Right cardiac atrium (tissue), 5 donors: ENCODE measurements around the gene DPYD. TPM values are rescaled to one million over a fixed set of nuclear protein-coding genes. Genes with fewer than 3 reads are reported as not detected.

ENCODE experiments used
- ATAC-seq, 2 donors: fragments of 200-7000 bp; cut with Tn5 transposase; one replicate each; pipeline versions ENCODE4 v1.8.0 to v1.9.1; 2020; ENCODE audit warnings: moderate library complexity in 2 of 2, mild to moderate bottlenecking in 1 of 2
- DNase-seq, 3 donors: peaks; one replicate each; pipeline ENCODE4 v3.0.0-alpha.2; 2020
- H3K27ac ChIP-seq: one replicate; pipeline ENCODE4 v1.5.1; 2013; ENCODE audit warnings: mild to moderate bottlenecking, low read length, control low read depth, moderate library complexity
- H3K27me3 ChIP-seq: one replicate; pipeline ENCODE4 v1.6.1; 2013; ENCODE audit not compliant: control insufficient read depth, insufficient read depth
- H3K4me1 ChIP-seq: one replicate; pipeline ENCODE4 v1.6.1; 2013; ENCODE audit warnings: low read length; ENCODE audit not compliant: control insufficient read depth, insufficient read depth
- H3K4me3 ChIP-seq: one replicate; pipeline ENCODE4 v1.5.1; 2013; ENCODE audit warnings: low read length, control low read depth
- H3K9me3 ChIP-seq: one replicate; pipeline ENCODE4 v1.6.1; 2013; ENCODE audit warnings: low read length; ENCODE audit not compliant: control insufficient read depth
- WGBS: extraction: QIAGEN DNeasy Blood & Tissue Kit; methylation state at CpG from one replicate; pipeline ENCODE4 v1.1.7; 2013; 5-methylcytosine and 5-hydroxymethylcytosine counted together
- intact Hi-C, 4 donors: fragments of 100-400 bp; cut with DNase I; formaldehyde crosslinking; loops; one replicate each; pipeline versions ENCODE4 v1.11.0 to v1.14.0; 2022 to 2023
- polyA plus RNA-seq: library from polyadenylated mRNA; stranded (reverse); fragments of 200-250 nt; gene quantifications from one replicate; pipeline ENCODE4 v1.2.3, GENCODE V29; 2013
- total RNA-seq, 4 donors: library from RNA; stranded (reverse); fragmentation: NEBNext Ultra II Directional; extraction: Animal tissue kit (Norgen Biotek cat#: 25700); gene quantifications; one replicate each; pipeline ENCODE4 v1.2.1, GENCODE V29; 2021
- donor health status: healthy with polysubstance abuse.
- donor health status: DM: no; HTN: yes; CAD: no.
- donor health status: DM: no; HTN: no; CAD: no.
- donor health status: DM: no; HTN: yes; CAD: no; lungs with severe emphysema.
- donor health status: DM: yes; HTN: yes; CAD: no.

DPYD gene
- total and polyA plus RNA-seq, 5 donors: 5.2 to 15.7 (median 15.4) TPM

DNA sequence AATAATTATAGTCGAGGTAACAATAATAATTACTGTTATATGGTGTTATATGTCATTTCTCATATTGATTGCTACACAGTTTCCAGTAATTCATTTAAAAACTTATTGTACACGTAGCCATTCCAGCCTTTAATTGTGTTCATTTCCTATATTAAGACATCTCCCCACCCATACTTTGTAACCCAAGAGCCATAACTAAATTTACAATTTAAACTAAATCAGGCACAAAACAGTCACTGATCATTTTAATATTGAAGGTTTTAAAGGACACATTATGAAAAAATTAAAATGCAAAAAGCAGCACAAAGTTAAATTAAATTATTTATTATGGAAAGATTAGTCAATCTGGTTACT lies 487.0 kb downstream of the DPYD start:
- Histone ChIP-seq H3K4me3 (no peak overlapping the region), H3K4me1 (no peaks in the 10 kb centered on the region), H3K27ac (no peak overlapping the region), H3K27me3 (no peaks in the 10 kb centered on the region), H3K9me3 (no peaks in the 10 kb centered on the region)
- ATAC-seq (no peak), DNase-seq (no peak)
- WGBS: 58% methylated on average over 2 of the region's 2 CpGs
- intact Hi-C loops: no loop called here

DNA sequence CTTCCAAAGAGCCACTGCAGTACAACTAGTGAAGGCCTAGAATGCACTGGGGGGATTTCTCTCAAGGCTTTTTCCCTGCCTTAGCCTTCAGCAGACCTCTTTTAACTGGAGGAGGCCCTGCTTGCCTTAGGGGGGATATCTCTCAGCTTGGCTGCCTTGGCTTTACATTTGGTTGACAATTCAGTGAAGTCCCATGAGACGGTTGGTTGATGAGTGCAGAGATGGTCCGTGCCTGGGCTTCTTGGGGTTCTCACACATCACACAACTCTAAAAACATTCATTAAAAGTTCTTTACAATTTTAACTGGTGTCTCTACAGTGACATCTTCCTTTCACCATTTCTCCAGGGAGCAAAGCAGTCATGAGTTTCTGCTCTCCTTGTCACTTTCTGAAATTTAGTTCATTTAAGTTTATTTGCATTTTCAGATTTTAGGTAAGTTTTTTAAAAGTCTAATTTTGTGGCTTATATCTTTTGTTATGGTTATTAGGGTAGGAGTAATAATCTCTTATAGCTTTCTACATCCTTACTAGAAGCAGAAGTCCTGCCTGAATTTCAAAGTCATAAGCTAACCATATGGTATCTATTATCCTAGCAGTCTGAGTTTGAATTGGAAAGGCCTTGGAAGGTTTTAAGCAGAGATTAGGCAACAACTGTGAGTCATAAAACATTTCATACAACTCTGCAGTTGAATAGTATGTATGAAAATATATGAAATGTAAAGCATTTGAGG lies 487.6 kb downstream of the DPYD start:
- Histone ChIP-seq H3K27me3 (no peaks in the 10 kb centered on the region), H3K4me1 (no peaks in the 10 kb centered on the region), H3K4me3 (no peak overlapping the region), H3K27ac (no peak overlapping the region), H3K9me3 (no peaks in the 10 kb centered on the region)
- intact Hi-C loops: no loop called here
- peak in 1 of 2 donors; percentile 16 for ATAC-seq
- WGBS: 80% methylated on average over 2 of the region's 2 CpGs
- no peak for DNase-seq

DNA sequence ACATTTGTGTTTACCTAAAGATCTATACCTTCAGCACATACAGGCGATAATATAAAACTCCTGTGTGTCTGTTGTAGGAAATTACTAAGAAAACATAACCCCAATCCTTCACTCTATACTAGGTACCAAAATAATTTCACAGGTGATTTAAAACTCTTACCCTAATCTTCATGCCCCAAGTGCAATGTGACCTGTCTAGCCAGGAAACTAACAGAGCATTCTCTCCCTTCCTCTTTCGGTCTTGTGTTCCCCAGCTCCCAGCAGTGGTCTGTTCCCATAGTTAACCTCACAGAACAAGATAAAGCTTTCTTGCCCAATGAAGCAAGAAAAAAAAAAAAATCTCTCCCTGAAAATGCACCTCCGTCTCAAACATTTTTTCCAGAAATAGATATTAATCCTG lies 493.5 kb downstream of the DPYD start:
- intact Hi-C loops: no loop called here
- Histone ChIP-seq H3K27ac (no peak overlapping the region), H3K27me3 (no peaks in the 10 kb centered on the region), H3K9me3 (no peaks in the 10 kb centered on the region), H3K4me3 (no peak overlapping the region), H3K4me1 (no peaks in the 10 kb centered on the region)
- ATAC-seq (no peak), DNase-seq (no peak)
- WGBS: 90% methylated on average over 3 of the region's 3 CpGs

DNA sequence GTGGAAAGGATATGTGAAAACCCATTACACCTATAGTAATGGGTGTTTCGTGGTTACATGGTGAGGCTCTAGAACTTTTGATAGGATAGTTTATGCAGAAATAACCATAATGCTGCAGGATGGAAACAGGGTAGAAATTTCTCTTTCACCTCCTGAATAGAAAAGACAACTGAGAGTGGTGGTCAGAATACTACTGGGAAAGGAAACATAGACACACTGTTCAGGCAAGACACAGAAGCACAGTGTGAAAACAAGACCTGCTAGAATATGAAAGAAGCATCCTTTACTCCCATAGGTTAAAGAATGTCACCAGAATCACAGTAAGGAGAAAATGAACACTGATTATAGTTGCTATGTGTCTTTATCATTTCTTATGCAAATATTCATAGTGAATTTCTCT lies 496.6 kb downstream of the DPYD start:
- Histone ChIP-seq H3K4me1 (no peaks in the 10 kb centered on the region), H3K9me3 (no peaks in the 10 kb centered on the region), H3K27me3 (no peaks in the 10 kb centered on the region), H3K4me3 (no peak overlapping the region), H3K27ac (no peak overlapping the region)
- DNase-seq (no peak), ATAC-seq (no peak)
- WGBS: 93% methylated on average over 1 of the region's 1 CpG
- intact Hi-C loops: no loop called here

DNA sequence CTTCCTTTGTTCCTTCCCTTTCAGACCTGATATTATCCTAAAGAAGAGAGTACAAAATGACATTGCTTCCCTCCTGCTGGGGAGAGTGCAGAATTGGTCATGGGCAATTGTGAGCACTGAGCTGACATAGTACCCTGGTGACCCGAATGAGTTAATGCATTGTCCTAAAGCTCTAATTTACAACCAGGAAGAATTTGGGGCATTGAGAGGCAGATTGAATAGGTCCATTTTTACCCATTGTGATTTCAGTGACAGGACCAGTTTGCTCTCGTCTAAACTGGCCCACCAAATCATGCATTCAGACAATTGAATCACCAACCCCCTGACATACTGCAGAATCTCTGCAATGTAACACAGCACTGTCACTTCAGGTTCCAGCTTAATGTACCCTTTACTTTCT lies 497.4 kb downstream of the DPYD start:
- intact Hi-C loops: no loop called here

DNA sequence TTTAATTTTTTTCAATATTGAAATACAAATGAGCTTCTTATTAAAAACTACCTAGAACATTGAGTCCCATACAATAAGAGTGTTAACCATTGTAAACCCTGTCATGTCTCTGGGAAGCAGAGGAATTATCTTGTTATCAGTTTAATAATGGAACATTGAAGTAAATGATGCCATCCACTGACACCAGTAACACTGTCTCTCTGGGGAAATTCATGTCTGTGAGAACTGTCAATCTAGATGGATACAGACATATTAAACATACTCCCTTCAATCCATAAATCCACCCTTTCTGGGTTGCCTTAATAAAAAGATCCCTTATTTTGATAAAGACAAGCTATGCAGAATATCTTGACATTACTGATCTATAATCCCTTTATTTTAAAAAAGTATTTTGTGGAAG lies 503.2 kb downstream of the DPYD start:
- H3K27me3 ChIP-seq: no peaks in the 10 kb centered on the region
- no peaks in the 10 kb centered on the region for H3K4me1 ChIP-seq
- ATAC-seq (no peak), DNase-seq (no peak)
- intact Hi-C loops: no loop called here
- no peak overlapping the region for H3K4me3 ChIP-seq
- H3K9me3 ChIP-seq: no peaks in the 10 kb centered on the region
- H3K27ac ChIP-seq: no peak overlapping the region

More for the DNA sequence above, 497.4 kb downstream of the DPYD start:
- H3K4me3 ChIP-seq: no peak overlapping the region
- H3K9me3 ChIP-seq: no peaks in the 10 kb centered on the region
- H3K4me1 ChIP-seq: no peaks in the 10 kb centered on the region
- 83% methylated on average over 2 of the region's 2 CpGs for WGBS
- no peak for ATAC-seq
- no peak for DNase-seq
- H3K27ac ChIP-seq: no peak overlapping the region
- no peaks in the 10 kb centered on the region for H3K27me3 ChIP-seq

DNA sequence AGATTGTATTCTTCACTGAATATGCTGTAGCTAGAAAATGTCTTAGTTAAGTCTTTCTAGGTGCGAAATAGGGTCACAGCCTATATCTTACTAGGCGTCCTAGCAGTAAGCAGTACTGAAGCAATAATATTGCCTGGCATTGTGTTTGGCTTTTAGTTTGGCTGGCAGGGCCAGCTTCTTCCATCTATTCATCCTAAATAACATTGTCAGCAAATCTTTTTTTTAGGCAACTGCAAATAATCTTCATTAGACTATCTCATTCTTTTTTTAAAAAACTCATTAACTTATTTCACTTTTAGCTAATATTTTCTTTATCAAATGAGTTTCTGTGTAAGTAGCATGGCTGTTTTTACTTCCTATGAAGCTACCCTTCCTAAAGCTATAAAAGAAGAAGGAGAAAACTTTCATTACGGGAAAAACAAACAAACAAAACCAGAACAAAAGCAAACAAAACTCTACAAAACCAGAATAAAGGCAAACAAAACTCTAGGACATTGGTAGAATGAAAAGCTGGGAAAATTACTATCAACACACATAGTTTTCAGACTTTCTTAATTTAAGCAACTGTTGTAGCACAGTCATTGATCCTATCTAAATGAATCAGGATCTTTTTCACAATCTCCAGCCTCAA lies 506.0 kb downstream of the DPYD start:
- Histone ChIP-seq H3K4me3 (no peak overlapping the region), H3K9me3 (no peaks in the 10 kb centered on the region), H3K27me3 (no peaks in the 10 kb centered on the region), H3K4me1 (no peaks in the 10 kb centered on the region), H3K27ac (no peak overlapping the region)
- intact Hi-C loops: no loop called here
- WGBS: 94% methylated on average over 3 of the region's 3 CpGs
- ATAC-seq (no peak), DNase-seq (no peak)

DNA sequence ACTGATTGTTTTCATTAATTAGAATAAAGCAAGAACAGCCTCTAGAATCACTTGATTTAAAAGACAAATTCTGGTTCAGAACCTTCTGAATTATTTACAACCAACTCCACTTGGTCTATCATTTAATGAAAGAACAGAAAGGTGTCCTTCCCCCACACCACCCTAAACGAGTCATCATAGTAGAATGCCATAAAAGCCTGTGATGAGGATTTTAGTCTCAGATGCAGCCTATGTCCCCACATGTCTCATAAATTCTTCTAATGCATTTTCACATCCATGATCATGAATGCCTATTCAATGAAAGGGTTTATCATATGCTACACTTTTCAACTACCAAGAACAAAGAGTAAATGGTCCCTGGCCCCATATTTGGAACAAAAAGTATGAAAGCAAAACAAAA lies 508.1 kb downstream of the DPYD start:
- intact Hi-C loops: no loop called here
- Histone ChIP-seq H3K4me3 (no peak overlapping the region), H3K27ac (no peak overlapping the region), H3K4me1 (no peaks in the 10 kb centered on the region), H3K27me3 (no peaks in the 10 kb centered on the region), H3K9me3 (no peaks in the 10 kb centered on the region)
- WGBS: 79% methylated on average over 1 of the region's 1 CpG
- DNase-seq (no peak), ATAC-seq (no peak)

DNA sequence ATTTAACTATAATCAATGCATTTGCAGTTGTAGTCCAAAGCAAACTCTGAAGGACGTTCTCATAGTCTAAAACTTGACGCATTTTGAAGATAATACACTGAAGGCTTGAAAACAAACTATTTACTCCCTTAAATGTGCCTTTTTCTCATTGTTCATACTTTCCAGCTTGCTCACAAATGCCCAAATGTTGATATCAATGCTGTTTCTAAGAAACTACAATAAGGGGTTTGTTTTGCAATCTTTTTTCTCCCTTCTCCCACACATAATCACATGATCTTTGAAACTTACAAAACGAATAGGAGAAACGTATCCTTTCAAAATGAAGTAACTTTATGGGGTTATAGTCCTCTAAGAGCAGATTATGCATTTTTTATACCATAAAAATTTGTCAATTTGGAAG lies 508.7 kb downstream of the DPYD start:
- no peak for ATAC-seq
- WGBS: 55% methylated on average over 4 of the region's 4 CpGs
- no peaks in the 10 kb centered on the region for H3K27me3 ChIP-seq
- H3K4me1 ChIP-seq: no peaks in the 10 kb centered on the region
- H3K9me3 ChIP-seq: no peaks in the 10 kb centered on the region
- intact Hi-C loops: no loop called here
- no peak overlapping the region for H3K27ac ChIP-seq
- no peak overlapping the region for H3K4me3 ChIP-seq
- no peak for DNase-seq

DNA sequence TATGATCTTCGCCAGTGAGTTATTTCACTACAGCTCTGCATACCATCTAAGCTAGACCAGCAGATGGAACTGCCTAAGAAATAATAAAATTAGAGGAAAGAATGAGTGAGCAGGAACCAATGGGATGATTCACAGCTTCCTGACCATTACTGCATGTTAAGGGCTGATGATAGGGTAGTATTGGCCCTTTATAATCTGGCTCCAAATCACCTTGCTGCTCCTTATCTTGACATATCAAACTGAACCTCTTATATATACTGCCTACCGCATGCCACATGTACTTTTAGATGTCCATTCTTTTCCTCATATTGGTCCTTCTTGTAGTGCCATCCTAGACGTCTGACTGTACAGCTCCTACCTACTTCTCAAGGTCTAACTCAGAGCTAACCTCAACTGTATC lies 524.4 kb downstream of the DPYD start:
- WGBS: 75% methylated on average over 3 of the region's 3 CpGs
- intact Hi-C loops: no loop called here

DNA sequence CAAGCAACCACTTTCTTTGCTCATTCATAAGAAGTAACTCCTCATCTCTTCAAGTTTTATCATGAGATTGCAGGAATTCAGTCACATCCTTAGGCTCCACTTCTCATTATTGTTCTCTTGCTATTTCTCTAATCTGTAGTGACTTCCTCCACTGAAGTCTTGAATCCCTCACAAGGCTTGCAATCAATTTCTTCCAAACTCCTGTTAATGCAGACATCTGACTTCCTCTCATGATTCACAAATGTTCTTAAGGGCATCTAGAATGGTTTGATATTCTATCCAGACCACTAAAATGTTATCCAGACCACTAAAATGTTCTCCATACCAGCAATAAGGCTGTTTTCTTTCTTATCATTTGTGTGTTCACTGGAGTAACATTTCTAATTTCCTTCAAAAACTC lies 528.1 kb downstream of the DPYD start:
- intact Hi-C loops: no loop called here
- Histone ChIP-seq H3K27ac (no peak overlapping the region), H3K9me3 (no peaks in the 10 kb centered on the region), H3K4me1 (no peaks in the 10 kb centered on the region), H3K27me3 (no peaks in the 10 kb centered on the region), H3K4me3 (no peak overlapping the region)
- ATAC-seq (no peak), DNase-seq (no peak)

More for the DNA sequence above, 524.4 kb downstream of the DPYD start:
- DNase-seq (no peak), ATAC-seq (no peak)
- no peak overlapping the region for H3K4me3 ChIP-seq
- H3K27me3 ChIP-seq: no peaks in the 10 kb centered on the region
- H3K27ac ChIP-seq: no peak overlapping the region
- no peaks in the 10 kb centered on the region for H3K9me3 ChIP-seq
- H3K4me1 ChIP-seq: no peaks in the 10 kb centered on the region
